PFSK-1 (cell line): ENCODE data around the gene ZFP69.

Experiments used
- FOXP2 ChIP-seq: optimal IDR thresholded peaks from 2 replicates; pipeline ENCODE3; 2011; ENCODE audit warnings: borderline replicate concordance, control low read depth, inconsistent platforms; ENCODE audit not compliant: insufficient read depth; ENCODE audit errors: extremely low read length, extremely low read depth
- POLR2AphosphoS5 ChIP-seq: IDR thresholded peaks from 2 replicates; pipeline ENCODE4 v1.6.1; 2012; ENCODE audit warnings: low read depth, mild to moderate bottlenecking, control low read depth, low read length, moderate library complexity
- REST ChIP-seq, 2 experiments: IDR thresholded peaks; 2 replicates each; pipeline versions ENCODE4 v1.6.1 to v1.8.0; 2011 to 2012; ENCODE audit warnings: low read depth in 2 of 2, low read length in 2 of 2, control low read depth in 1 of 2, inconsistent platforms in 1 of 2, mild to moderate bottlenecking in 1 of 2, moderate library complexity in 1 of 2; ENCODE audit not compliant: insufficient read depth in 1 of 2
- SIN3A ChIP-seq: IDR thresholded peaks from 2 replicates; pipeline ENCODE4 v1.6.1; 2012; ENCODE audit warnings: mild to moderate bottlenecking, low read length, moderate library complexity, borderline replicate concordance; ENCODE audit not compliant: insufficient read depth
- TAF1 ChIP-seq: IDR thresholded peaks from 2 replicates; pipeline ENCODE4 v1.6.1; 2012; ENCODE audit warnings: low read length, control low read depth, borderline replicate concordance; ENCODE audit not compliant: insufficient read depth

Gene ZFP69

GRCh38 chr1:40508375-40509341 is 31.6 kb downstream of the ZFP69 start, which contains the start of gene EXO5:
EXO5 (plus strand) TSS chr1:40508767; CDS start chr1:40514545, 5,778 bp downstream.
- TF ChIP-seq FOXP2: no peak
- TF ChIP-seq TAF1: peak; percentile 54; the same call in 1 of the 2 replicates
- no peak for TF ChIP-seq SIN3A
- TF ChIP-seq POLR2AphosphoS5: peak; percentile 68
- no peak for TF ChIP-seq REST (IDR thresholded peaks at IDR 0.05; ENCODE audit: insufficient read depth in 1 of 2, low read depth in 2 of 2, low read length in 2 of 2)

- TF ChIP-seq FOXP2 (no peak), SIN3A (no peak), POLR2AphosphoS5 (no peak), TAF1 (no peak)
Measured at GRCh38 chr1:40519517-40519916, 42.4 kb downstream of the ZFP69 start.

- no peak for TF ChIP-seq REST (IDR thresholded peaks at IDR 0.05; ENCODE audit: insufficient read depth in 1 of 2, low read depth in 2 of 2, low read length in 2 of 2)
- no peak for TF ChIP-seq POLR2AphosphoS5
- TF ChIP-seq SIN3A: no peak
- no peak for TF ChIP-seq TAF1
- no peak for TF ChIP-seq FOXP2
Measured at GRCh38 chr1:40530735-40531380, 53.8 kb downstream of the ZFP69 start.

GRCh38 chr1:40531381-40532061 is 54.4 kb downstream of the ZFP69 start, which contains the start of gene ZNF684:
ZNF684 (plus strand) TSS chr1:40531637; CDS start chr1:40533167, 1,530 bp downstream.
- TF ChIP-seq POLR2AphosphoS5 (0 out of 2 replicates have a peak, but pooled peaks have one; percentile 46), TAF1 (0 out of 2 replicates have a peak, but pooled peaks have one; percentile 49), FOXP2 (no peak)

- TF ChIP-seq SIN3A (no peak), TAF1 (no peak), REST (IDR thresholded peaks at IDR 0.05; ENCODE audit: insufficient read depth in 1 of 2, low read depth in 2 of 2, low read length in 2 of 2) (no peak), FOXP2 (no peak), POLR2AphosphoS5 (no peak)
Measured at GRCh38 chr1:40532062-40532389, 54.9 kb downstream of the ZFP69 start.
